ENCODE measurements around the gene RPAP2. TPM values are rescaled to one million over a fixed set of nuclear protein-coding genes. Genes with fewer than 3 reads are reported as not detected.
"Not testable (repeated sequence)": the region's sequence is repeated elsewhere in the genome, so short reads cannot be mapped to it uniquely, and the experiment has no call there.

Gene RPAP2
- total RNA-seq, 4 donors from 2014 or later = 3.1 to 18.5 (median 8.4) TPM

DNA sequence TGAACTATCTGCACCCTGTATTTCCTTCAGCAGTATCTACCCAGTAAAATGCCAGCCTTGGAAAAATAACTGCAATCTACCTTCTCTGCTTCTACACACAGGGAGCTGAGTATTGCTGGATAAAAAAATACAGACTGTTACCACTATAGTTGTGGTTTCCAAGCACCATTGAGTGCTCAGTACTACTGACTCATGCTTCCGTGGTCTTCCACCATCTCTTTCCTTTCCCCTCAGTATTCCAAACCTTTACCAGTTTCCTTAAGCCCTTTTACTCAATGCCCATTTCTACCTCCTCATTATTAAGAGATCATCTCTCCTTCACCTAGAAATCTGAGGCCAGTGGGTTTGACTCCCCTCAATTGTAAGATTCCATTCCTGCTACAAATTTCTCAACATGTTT is 23.9 kb upstream of the RPAP2 start:
- intact Hi-C loops (cut with DNase I) = no loop called here
- TF ChIP-seq, protein P1, sequence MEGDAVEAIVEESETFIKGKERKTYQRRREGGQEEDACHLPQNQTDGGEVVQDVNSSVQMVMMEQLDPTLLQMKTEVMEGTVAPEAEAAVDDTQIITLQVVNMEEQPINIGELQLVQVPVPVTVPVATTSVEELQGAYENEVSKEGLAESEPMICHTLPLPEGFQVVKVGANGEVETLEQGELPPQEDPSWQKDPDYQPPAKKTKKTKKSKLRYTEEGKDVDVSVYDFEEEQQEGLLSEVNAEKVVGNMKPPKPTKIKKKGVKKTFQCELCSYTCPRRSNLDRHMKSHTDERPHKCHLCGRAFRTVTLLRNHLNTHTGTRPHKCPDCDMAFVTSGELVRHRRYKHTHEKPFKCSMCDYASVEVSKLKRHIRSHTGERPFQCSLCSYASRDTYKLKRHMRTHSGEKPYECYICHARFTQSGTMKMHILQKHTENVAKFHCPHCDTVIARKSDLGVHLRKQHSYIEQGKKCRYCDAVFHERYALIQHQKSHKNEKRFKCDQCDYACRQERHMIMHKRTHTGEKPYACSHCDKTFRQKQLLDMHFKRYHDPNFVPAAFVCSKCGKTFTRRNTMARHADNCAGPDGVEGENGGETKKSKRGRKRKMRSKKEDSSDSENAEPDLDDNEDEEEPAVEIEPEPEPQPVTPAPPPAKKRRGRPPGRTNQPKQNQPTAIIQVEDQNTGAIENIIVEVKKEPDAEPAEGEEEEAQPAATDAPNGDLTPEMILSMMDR (IDR thresholded peaks at IDR 0.05) = no peak
- TF ChIP-seq POLR2A (IDR thresholded peaks at IDR 0.05) = no peak
- no peaks in the 10 kb centered on the region for H3K9me3 ChIP-seq
- no peak overlapping the region for H3K27ac ChIP-seq
- H3K36me3 ChIP-seq = peaks cover 0 to 79% (median 0%) of the 10 kb centered on the region in 3 donors
- H3K27me3 ChIP-seq = no peaks in the 10 kb centered on the region
- no peaks in the 10 kb centered on the region for H3K4me1 ChIP-seq
- WGBS, 2 donors = 90 to 96% methylated on average over 1 of the region's 1 CpG
- no peak overlapping the region for H3K4me3 ChIP-seq
- DNase-seq = no peak

GRCh38 chr1:92276082-92276481 is 22.8 kb upstream of the RPAP2 start:
- Histone ChIP-seq H3K4me1 (no peaks in the 10 kb centered on the region), H3K9me3 (no peaks in the 10 kb centered on the region), H3K36me3 (peaks cover 0 to 84% (median 0%) of the 10 kb centered on the region in 3 donors), H3K27me3 (no peaks in the 10 kb centered on the region), H3K27ac (no peak overlapping the region), H3K4me3 (no peak overlapping the region)
- TF ChIP-seq, protein P1 (IDR thresholded peaks at IDR 0.05) = no peak
- TF ChIP-seq POLR2A (IDR thresholded peaks at IDR 0.05) = no peak
- no peak for DNase-seq
- intact Hi-C loops (cut with DNase I) = no loop called here
- WGBS, 2 donors = 89% methylated on average over 3 of the region's 3 CpGs

GRCh38 chr1:92277105-92277723 is 21.6 kb upstream of the RPAP2 start:
- Histone ChIP-seq H3K36me3 (peaks cover 0 to 83% (median 0%) of the 10 kb centered on the region in 3 donors), H3K4me3 (no peak overlapping the region), H3K9me3 (no peaks in the 10 kb centered on the region), H3K27me3 (no peaks in the 10 kb centered on the region), H3K27ac (no peak overlapping the region), H3K4me1 (no peaks in the 10 kb centered on the region)
- intact Hi-C loops (cut with DNase I) = no loop called here
- 89 to 96% methylated on average over 4 of the region's 4 CpGs for WGBS, 2 donors
- DNase-seq = no peak
- TF ChIP-seq, protein P1 (IDR thresholded peaks at IDR 0.05) = no peak
- TF ChIP-seq POLR2A (IDR thresholded peaks at IDR 0.05) = no peak

DNA sequence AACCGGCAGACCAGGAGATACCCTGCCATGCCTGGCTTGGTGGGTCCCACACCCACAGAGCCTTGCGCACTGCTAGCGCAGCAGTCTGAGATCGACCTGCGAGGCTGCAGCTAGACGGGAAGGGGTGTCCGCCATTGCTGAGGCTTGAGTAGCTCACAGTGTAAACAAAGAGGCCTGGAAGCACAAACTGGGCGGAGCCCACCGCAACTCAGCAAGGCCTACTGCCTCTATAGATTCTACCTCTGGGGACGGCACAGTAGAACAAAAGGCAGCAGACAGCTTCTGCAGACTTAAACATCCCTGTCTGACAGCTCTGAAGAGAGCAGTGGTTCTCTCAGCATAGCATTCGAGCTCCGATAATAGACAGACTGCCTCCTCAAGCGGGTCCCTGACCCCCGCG is 19.1 kb upstream of the RPAP2 start:
- H3K9me3 ChIP-seq; H3K4me3 ChIP-seq; H3K27me3 ChIP-seq; H3K27ac ChIP-seq; DNase-seq; intact Hi-C loops (cut with DNase I); H3K4me1 ChIP-seq: not testable (repeated sequence)
- 96 to 100% methylated on average over 8 to 12 of the region's 15 CpGs for WGBS, 2 donors
- H3K36me3 ChIP-seq = peaks cover 0 to 72% (median 0%) of the 10 kb centered on the region in 3 donors

DNA sequence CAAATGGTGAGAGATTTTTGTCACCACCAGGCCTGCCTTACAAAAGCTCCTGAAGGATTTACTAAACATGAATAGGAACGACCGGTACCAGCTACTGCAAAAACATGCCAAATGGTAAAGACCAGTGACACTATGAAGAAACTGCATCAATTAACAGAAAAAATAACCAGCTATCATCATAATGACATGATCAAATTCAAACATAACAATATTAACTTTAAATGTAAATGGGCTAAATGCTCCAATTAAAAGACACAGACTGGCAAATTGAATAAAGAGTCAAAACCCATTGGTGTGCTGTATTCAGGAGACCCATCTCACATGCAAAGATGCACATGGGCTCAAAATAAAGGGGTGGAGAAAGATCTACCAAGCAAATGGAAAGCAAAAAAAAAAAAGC is 17.4 kb upstream of the RPAP2 start:
- H3K27me3 ChIP-seq; H3K4me1 ChIP-seq; DNase-seq; intact Hi-C loops (cut with DNase I); H3K27ac ChIP-seq; H3K9me3 ChIP-seq; H3K4me3 ChIP-seq: not testable (repeated sequence)
- WGBS, 2 donors = 93 to 98% methylated on average over 2 of the region's 2 CpGs
- peaks cover 0 to 79% (median 0%) of the 10 kb centered on the region in 3 donors for H3K36me3 ChIP-seq

DNA sequence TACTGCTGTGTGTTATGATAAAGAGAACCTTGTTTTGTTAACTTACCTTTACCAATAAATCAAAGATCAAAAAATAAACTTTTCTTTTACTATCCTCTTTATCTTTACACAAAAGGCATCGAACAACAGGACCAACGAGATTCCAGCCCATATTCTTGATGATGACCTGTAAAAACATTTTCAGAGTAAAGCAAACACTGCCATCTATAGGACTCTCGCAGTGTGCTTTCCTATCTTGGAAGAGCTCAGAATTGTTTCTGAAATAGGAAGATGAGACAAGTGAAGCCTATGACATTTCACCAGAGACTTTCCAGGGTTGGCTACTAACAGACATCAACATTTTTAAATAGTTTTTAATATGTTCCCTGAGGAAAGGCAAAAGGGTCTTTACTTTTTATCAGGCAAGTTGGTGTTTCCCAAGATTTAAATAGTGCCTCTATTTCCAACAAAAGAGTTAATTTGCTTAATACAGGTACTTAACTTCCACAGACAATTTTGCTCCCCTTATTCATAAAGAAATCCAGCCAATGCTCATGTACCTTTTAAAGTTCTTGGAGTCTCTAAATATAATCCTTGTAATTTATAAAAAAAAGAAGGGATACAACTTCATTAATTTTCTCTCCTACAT is 7.4 kb upstream of the RPAP2 start:
- H3K4me1 ChIP-seq = no peaks in the 10 kb centered on the region
- intact Hi-C loops (cut with DNase I) = no loop called here
- TF ChIP-seq, protein P1 (IDR thresholded peaks at IDR 0.05) = peak; percentile 28 to 70 (median 48)
- TF ChIP-seq POLR2A (IDR thresholded peaks at IDR 0.05) = no peak
- no peaks in the 10 kb centered on the region for H3K9me3 ChIP-seq
- no peak overlapping the region for H3K4me3 ChIP-seq
- H3K27me3 ChIP-seq = no peaks in the 10 kb centered on the region
- no peak overlapping the region for H3K27ac ChIP-seq
- peaks cover 0 to 71% (median 0%) of the 10 kb centered on the region in 3 donors for H3K36me3 ChIP-seq
- WGBS, 2 donors = 7 to 17% methylated on average over 3 of the region's 3 CpGs
- DNase-seq = no peak

Data from esophagus squamous epithelium (tissue), 5 donors.